GM12878 (cell line): ENCODE results near the gene OR1F1. TPM values are rescaled to one million over a fixed set of nuclear protein-coding genes. Genes with fewer than 3 reads are reported as not detected.
A peak's percentile ranks its signal among the peaks of the same experiment; 100 is the strongest.

Experiments
- CHD2 ChIP-seq: IDR thresholded peaks from 2 replicates; pipeline ENCODE4 v1.6.1; 2011; ENCODE audit warnings: low read depth, low read length, improper control_type of control experiment, borderline replicate concordance
- HCFC1 ChIP-seq: fragments of 150-350 bp; IDR thresholded peaks from 2 replicates; pipeline ENCODE4 v1.6.1; 2014; ENCODE audit warnings: low read length
- IRF5 ChIP-seq: fragments of 450-650 bp; IDR thresholded peaks from 2 replicates; pipeline ENCODE4 v1.6.1; 2017; ENCODE audit warnings: borderline replicate concordance
- MEF2A ChIP-seq: IDR thresholded peaks from 2 replicates; pipeline ENCODE4 v1.6.1; 2011; ENCODE audit warnings: low read depth, mild to moderate bottlenecking, low read length, moderate library complexity; ENCODE audit not compliant: insufficient read depth
- NBN ChIP-seq: fragments of 450-650 bp; IDR thresholded peaks from 2 replicates; pipeline ENCODE4 v1.6.1; 2016
- NFIC ChIP-seq: IDR thresholded peaks from 2 replicates; pipeline ENCODE4 v1.6.1; 2012; ENCODE audit warnings: low read depth, mild to moderate bottlenecking, inconsistent platforms, low read length, moderate library complexity
- NR2C1 ChIP-seq: fragments of 450-650 bp; IDR thresholded peaks from 2 replicates; pipeline ENCODE4 v1.6.1; 2017; ENCODE audit warnings: antibody characterized with exemption, mild to moderate bottlenecking, moderate library complexity
- PAX5 ChIP-seq: IDR thresholded peaks from 2 replicates; pipeline ENCODE4 v1.6.1; 2011; ENCODE audit warnings: low read depth, low read length, borderline replicate concordance
- RAD51 ChIP-seq: fragments of 450-650 bp; IDR thresholded peaks from 2 replicates; pipeline ENCODE4 v1.6.1; 2016; ENCODE audit warnings: moderate library complexity, mild to moderate bottlenecking, inconsistent platforms
- RB1 ChIP-seq: fragments of 450-650 bp; formaldehyde crosslinking; IDR thresholded peaks from 2 replicates; pipeline ENCODE4 v1.6.1; 2017; ENCODE audit warnings: mild to moderate bottlenecking, borderline replicate concordance
- REST ChIP-seq: IDR thresholded peaks from 2 replicates; pipeline ENCODE4 v1.6.1; 2012; ENCODE audit warnings: mild to moderate bottlenecking, low read depth, low read length
- RUNX3 ChIP-seq: IDR thresholded peaks from 2 replicates; pipeline ENCODE4 v1.6.1; 2012; ENCODE audit warnings: low read length, inconsistent platforms
- TCF3 ChIP-seq: IDR thresholded peaks from 2 replicates; pipeline ENCODE4 v1.6.1; 2012; ENCODE audit warnings: low read depth, mild to moderate bottlenecking, low read length, borderline replicate concordance; ENCODE audit not compliant: insufficient read depth
- YY1 ChIP-seq: IDR thresholded peaks from 2 replicates; pipeline ENCODE4 v1.6.1; 2011; ENCODE audit warnings: low read depth, mild to moderate bottlenecking, low read length
- ZNF24 ChIP-seq: fragments of 450-650 bp; IDR thresholded peaks from 2 replicates; pipeline ENCODE4 v1.6.1; 2017; ENCODE audit warnings: antibody characterized with exemption, mild to moderate bottlenecking
- polyA plus RNA-seq, 11 experiments: library from polyadenylated mRNA; depleted of rRNA in 4 of 11; unstranded in 6 of 11; stranded (reverse) in 5 of 11; fragments of >200 nt; fragmentation: Nextera tagmentation in 4 of 11; fragmentation: Illumina TruSeq in 1 of 11; extraction: Ambion mirVana in 4 of 11; extraction: Trizol in 1 of 11; gene quantifications; 1 replicate in 1 of 11; 2 replicates in 10 of 11; pipeline versions ENCODE4 v1.2.1 to v1.2.3, GENCODE V29; 2011 to 2016; ENCODE audit warnings: inconsistent platforms in 2 of 11, missing spikeins in 2 of 11, low read depth in 1 of 11
- total RNA-seq, 4 experiments: library from RNA; depleted of rRNA in 3 of 4; stranded (reverse); fragments of >200 nt in 3 of 4; fragmentation: Illumina TruSeq in 1 of 4; extraction: Trizol in 1 of 4; gene quantifications; 2 replicates each; pipeline versions ENCODE4 v1.2.1 to v1.2.3, GENCODE V29; 2013 to 2021
- TF ChIP-seq, protein P1 (sequence below): fragments of 450-650 bp; IDR thresholded peaks from 2 replicates; pipeline ENCODE4 v1.6.1; 2017; ENCODE audit warnings: mild to moderate bottlenecking, moderate library complexity
- TF ChIP-seq, protein P2 (sequence below): fragments of 450-650 bp; IDR thresholded peaks from 2 replicates; pipeline ENCODE4 v1.6.1; 2016; ENCODE audit warnings: mild to moderate bottlenecking
- TF ChIP-seq, protein P3 (sequence below): IDR thresholded peaks from 2 replicates; pipeline ENCODE4 v1.6.1; 2011; ENCODE audit warnings: borderline replicate concordance, low read depth, mild to moderate bottlenecking, moderate library complexity, low read length; ENCODE audit not compliant: insufficient read depth, poor library complexity, severe bottlenecking

The OR1F1 gene
- total and polyA plus RNA-seq, 10 of the 15 experiments (the other 5 are each of a cell fraction or from before 2014, with no cell fraction given), result 0.10 to 0.14 (median 0.12) TPM; not detected in 7

DNA sequence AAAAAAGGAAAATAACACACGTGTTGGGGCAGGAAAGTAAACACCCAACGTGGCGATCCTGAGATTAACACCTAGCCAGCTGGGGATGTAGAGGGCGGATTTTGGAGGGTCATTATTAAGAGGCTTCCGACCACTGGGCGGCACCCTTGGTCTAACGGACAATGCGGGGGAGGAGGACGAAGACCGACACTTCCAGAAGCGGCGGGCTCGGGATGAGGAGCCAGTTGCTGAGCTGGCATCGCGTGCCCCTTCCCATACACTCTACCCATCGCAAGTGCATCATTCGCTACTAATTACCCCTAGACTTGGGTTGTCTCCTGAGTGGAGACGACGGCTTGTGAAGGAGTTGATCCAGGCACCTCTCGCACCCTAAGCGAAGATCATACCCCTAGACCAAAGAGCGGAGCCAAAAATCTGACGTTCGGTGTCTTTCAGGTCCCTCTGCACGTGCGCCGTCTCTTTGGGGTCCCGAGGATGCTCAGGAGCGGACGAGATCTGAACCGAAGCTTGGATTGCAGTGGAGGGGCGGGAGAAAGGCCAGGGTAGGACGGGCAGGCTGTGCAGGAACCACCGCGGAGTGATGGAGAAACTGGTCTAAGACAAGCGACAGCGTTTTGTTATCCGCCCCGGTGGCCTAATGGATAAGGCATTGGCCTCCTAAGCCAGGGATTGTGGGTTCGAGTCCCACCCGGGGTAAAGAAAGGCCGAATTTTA lies 35.6 kb upstream of the OR1F1 start (continued):
- TF ChIP-seq TCF3 (no peak), PAX5 (no peak), RB1 (no peak), HCFC1 (no peak), CHD2 (0 out of 2 replicates have a peak, but pooled peaks have one; percentile 20), NFIC (no peak), MEF2A (no peak), YY1 (peak; percentile 14; the same call in 1 of the 2 replicates), NBN (peak; percentile 68), RUNX3 (peak; percentile 82; the same call in 1 of the 2 replicates), REST (no peak), ZNF24 (peak; percentile 99; the same call in 1 of the 2 replicates), RAD51 (no peak), NR2C1 (no peak), IRF5 (no peak)
- TF ChIP-seq, protein P1, sequence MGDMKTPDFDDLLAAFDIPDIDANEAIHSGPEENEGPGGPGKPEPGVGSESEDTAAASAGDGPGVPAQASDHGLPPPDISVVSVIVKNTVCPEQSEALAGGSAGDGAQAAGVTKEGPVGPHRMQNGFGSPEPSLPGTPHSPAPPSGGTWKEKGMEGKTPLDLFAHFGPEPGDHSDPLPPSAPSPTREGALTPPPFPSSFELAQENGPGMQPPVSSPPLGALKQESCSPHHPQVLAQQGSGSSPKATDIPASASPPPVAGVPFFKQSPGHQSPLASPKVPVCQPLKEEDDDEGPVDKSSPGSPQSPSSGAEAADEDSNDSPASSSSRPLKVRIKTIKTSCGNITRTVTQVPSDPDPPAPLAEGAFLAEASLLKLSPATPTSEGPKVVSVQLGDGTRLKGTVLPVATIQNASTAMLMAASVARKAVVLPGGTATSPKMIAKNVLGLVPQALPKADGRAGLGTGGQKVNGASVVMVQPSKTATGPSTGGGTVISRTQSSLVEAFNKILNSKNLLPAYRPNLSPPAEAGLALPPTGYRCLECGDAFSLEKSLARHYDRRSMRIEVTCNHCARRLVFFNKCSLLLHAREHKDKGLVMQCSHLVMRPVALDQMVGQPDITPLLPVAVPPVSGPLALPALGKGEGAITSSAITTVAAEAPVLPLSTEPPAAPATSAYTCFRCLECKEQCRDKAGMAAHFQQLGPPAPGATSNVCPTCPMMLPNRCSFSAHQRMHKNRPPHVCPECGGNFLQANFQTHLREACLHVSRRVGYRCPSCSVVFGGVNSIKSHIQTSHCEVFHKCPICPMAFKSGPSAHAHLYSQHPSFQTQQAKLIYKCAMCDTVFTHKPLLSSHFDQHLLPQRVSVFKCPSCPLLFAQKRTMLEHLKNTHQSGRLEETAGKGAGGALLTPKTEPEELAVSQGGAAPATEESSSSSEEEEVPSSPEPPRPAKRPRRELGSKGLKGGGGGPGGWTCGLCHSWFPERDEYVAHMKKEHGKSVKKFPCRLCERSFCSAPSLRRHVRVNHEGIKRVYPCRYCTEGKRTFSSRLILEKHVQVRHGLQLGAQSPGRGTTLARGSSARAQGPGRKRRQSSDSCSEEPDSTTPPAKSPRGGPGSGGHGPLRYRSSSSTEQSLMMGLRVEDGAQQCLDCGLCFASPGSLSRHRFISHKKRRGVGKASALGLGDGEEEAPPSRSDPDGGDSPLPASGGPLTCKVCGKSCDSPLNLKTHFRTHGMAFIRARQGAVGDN, result 0 out of 2 replicates have a peak, but pooled peaks have one; percentile 15
- TF ChIP-seq, protein P2, sequence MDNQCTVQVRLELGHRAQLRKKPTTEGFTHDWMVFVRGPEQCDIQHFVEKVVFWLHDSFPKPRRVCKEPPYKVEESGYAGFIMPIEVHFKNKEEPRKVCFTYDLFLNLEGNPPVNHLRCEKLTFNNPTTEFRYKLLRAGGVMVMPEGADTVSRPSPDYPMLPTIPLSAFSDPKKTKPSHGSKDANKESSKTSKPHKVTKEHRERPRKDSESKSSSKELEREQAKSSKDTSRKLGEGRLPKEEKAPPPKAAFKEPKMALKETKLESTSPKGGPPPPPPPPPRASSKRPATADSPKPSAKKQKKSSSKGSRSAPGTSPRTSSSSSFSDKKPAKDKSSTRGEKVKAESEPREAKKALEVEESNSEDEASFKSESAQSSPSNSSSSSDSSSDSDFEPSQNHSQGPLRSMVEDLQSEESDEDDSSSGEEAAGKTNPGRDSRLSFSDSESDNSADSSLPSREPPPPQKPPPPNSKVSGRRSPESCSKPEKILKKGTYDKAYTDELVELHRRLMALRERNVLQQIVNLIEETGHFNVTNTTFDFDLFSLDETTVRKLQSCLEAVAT, result 0 out of 2 replicates have a peak, but pooled peaks have one; percentile 20
- TF ChIP-seq, protein P3, sequence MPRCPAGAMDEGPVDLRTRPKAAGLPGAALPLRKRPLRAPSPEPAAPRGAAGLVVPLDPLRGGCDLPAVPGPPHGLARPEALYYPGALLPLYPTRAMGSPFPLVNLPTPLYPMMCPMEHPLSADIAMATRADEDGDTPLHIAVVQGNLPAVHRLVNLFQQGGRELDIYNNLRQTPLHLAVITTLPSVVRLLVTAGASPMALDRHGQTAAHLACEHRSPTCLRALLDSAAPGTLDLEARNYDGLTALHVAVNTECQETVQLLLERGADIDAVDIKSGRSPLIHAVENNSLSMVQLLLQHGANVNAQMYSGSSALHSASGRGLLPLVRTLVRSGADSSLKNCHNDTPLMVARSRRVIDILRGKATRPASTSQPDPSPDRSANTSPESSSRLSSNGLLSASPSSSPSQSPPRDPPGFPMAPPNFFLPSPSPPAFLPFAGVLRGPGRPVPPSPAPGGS, result no peak
